ENCODE measurements around the gene GLI3. TPM values are rescaled to one million over a fixed set of nuclear protein-coding genes. Genes with fewer than 3 reads are reported as not detected.

The GLI3 gene
- total and polyA plus RNA-seq, 2 donors (not counting 1 experiment from before 2014, with no cell fraction given), result 6.4 to 6.5 TPM

DNA sequence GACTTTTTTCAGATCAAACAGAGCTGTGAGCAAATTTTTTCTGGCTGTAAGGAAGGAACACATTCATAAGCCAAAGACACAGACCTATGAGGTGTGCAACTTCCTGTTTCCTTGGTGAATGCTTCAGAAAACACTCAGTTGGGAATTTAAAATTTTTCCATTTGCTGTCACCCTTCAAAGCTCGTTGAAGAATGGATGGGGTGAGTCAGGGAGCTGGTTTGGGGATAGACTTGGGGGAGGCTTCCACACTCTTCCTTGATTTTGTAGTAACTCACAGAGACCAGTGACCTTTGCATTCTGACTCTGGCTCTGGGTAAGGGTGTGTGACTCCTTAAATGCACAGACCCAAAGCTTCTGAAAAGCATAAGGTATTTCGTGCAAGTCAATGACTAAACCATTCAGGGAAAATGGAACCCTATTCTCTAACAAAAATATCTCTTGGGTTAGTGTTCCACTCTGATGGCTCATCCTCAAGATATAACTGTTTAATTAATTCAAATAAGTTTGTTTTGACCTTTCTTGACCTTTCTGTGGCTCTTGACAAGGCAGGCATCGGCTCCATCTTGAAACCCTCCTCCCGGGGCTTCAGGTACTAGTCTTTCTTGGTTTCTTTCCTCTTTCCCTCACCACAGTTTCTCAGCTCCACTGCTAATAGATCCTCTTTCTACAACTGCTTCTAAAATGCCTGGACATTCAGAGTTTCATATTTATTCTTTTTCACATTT lies 306.3 kb downstream of the GLI3 start:
- no peak overlapping the region for H3K4me3 ChIP-seq (replicated peaks in 1 of 4; ENCODE audit: control extremely low read depth in 1 of 4, insufficient read depth in 1 of 4, low read depth in 3 of 4, low read length in 4 of 4)
- no peaks in the 10 kb centered on the region for H3K36me3 ChIP-seq (ENCODE audit: control insufficient read depth, insufficient read depth, low read length)
- no peaks in the 10 kb centered on the region for H3K79me2 ChIP-seq (ENCODE audit: control insufficient read depth, insufficient read depth, low read length)
- H4K20me1 ChIP-seq (ENCODE audit: control insufficient read depth, extremely low read depth, insufficient read depth, low read length), result no peaks in the 10 kb centered on the region
- peak overlapping the region; percentile 48 for H3K27ac ChIP-seq (ENCODE audit: insufficient read depth, low read length)
- H2AFZ ChIP-seq (ENCODE audit: low read length), result no peak overlapping the region
- no peak overlapping the region for H3K9ac ChIP-seq (ENCODE audit: insufficient read depth, low read length)
- DNase-seq (ENCODE audit: low read depth in 2 of 2), result peak in 1 of 2 donors; percentile 86
- H3K4me2 ChIP-seq (ENCODE audit: extremely low read depth, insufficient read depth, low read length), result no peak overlapping the region
- TF ChIP-seq, protein P1, sequence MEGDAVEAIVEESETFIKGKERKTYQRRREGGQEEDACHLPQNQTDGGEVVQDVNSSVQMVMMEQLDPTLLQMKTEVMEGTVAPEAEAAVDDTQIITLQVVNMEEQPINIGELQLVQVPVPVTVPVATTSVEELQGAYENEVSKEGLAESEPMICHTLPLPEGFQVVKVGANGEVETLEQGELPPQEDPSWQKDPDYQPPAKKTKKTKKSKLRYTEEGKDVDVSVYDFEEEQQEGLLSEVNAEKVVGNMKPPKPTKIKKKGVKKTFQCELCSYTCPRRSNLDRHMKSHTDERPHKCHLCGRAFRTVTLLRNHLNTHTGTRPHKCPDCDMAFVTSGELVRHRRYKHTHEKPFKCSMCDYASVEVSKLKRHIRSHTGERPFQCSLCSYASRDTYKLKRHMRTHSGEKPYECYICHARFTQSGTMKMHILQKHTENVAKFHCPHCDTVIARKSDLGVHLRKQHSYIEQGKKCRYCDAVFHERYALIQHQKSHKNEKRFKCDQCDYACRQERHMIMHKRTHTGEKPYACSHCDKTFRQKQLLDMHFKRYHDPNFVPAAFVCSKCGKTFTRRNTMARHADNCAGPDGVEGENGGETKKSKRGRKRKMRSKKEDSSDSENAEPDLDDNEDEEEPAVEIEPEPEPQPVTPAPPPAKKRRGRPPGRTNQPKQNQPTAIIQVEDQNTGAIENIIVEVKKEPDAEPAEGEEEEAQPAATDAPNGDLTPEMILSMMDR (conservative IDR thresholded peaks at IDR 0.05 in 1 of 2, IDR thresholded peaks at IDR 0.05 in 1 of 2; ENCODE audit: low read depth in 1 of 2, low read length in 2 of 2), result no peak
- no peak for TF ChIP-seq EZH2 (IDR thresholded peaks at IDR 0.05; ENCODE audit: low read length, missing control alignments)
- H3K9me3 ChIP-seq (ENCODE audit: control insufficient read depth, insufficient read depth, low read depth, low read length), result no peaks in the 10 kb centered on the region
- no peaks in the 10 kb centered on the region for H3K27me3 ChIP-seq (ENCODE audit: control insufficient read depth, insufficient read depth, low read length)
- H3K4me1 ChIP-seq (ENCODE audit: control insufficient read depth, extremely low read depth, insufficient read depth, low read length), result peaks cover 19% of the 10 kb centered on the region

DNA sequence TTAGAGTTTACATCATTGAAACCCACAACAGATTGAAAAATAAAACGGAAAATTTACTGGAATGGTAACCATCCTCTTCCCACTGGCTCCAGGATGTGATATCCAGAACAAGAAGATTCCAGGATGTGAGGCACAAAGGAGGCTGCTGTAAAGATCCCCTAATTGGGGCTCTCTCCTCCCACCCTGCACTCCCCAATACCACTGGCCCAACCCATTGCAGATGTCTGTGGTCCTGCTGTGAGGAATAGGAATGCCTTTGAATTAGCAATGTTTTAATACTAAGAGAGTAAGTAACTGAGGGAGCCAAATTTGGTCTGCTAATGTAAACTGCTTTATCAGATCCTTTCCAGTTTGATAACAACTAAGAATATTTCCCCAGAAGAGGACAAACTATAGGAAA lies 308.2 kb downstream of the GLI3 start:
- H3K9me3 ChIP-seq (ENCODE audit: control insufficient read depth, insufficient read depth, low read depth, low read length), result no peaks in the 10 kb centered on the region
- H3K4me2 ChIP-seq (ENCODE audit: extremely low read depth, insufficient read depth, low read length), result peak overlapping the region; percentile 17
- H3K27ac ChIP-seq (ENCODE audit: insufficient read depth, low read length), result no peak overlapping the region
- no peak overlapping the region for H3K9ac ChIP-seq (ENCODE audit: insufficient read depth, low read length)
- no peaks in the 10 kb centered on the region for H3K27me3 ChIP-seq (ENCODE audit: control insufficient read depth, insufficient read depth, low read length)
- H3K79me2 ChIP-seq (ENCODE audit: control insufficient read depth, insufficient read depth, low read length), result no peaks in the 10 kb centered on the region
- H2AFZ ChIP-seq (ENCODE audit: low read length), result peak overlapping the region; percentile 10
- no peaks in the 10 kb centered on the region for H4K20me1 ChIP-seq (ENCODE audit: control insufficient read depth, extremely low read depth, insufficient read depth, low read length)
- peaks cover 23% of the 10 kb centered on the region for H3K4me1 ChIP-seq (ENCODE audit: control insufficient read depth, extremely low read depth, insufficient read depth, low read length)
- TF ChIP-seq, protein P1 (conservative IDR thresholded peaks at IDR 0.05 in 1 of 2, IDR thresholded peaks at IDR 0.05 in 1 of 2; ENCODE audit: low read depth in 1 of 2, low read length in 2 of 2), result no peak
- no peak for TF ChIP-seq EZH2 (IDR thresholded peaks at IDR 0.05; ENCODE audit: low read length, missing control alignments)
- peak in 1 of 2 donors; percentile 78 for DNase-seq (ENCODE audit: low read depth in 2 of 2)
- no peaks in the 10 kb centered on the region for H3K36me3 ChIP-seq (ENCODE audit: control insufficient read depth, insufficient read depth, low read length)
- H3K4me3 ChIP-seq (replicated peaks in 1 of 4; ENCODE audit: control extremely low read depth in 1 of 4, insufficient read depth in 1 of 4, low read depth in 3 of 4, low read length in 4 of 4), result no peak overlapping the region

DNA sequence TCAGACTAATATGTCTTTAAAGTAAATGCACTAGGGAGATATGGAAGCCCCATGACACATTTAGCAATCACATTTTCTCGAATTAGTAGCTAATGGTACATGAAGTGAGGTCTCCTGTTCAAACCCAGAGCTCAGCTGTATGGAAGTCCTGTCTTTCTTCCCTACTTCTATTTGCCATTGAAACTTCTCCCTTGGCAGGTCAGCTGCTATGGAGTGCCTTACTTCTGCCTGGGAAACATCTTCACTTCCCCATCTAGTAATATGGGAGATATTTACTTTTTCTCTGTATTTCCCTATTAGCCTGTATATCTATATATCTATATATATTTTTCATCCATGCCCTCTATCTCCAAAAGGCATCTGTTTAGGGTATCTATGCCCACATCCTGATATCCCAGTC lies 308.8 kb downstream of the GLI3 start:
- no peak overlapping the region for H3K4me2 ChIP-seq (ENCODE audit: extremely low read depth, insufficient read depth, low read length)
- no peak overlapping the region for H3K4me3 ChIP-seq (replicated peaks in 1 of 4; ENCODE audit: control extremely low read depth in 1 of 4, insufficient read depth in 1 of 4, low read depth in 3 of 4, low read length in 4 of 4)
- H2AFZ ChIP-seq (ENCODE audit: low read length), result no peak overlapping the region
- no peak overlapping the region for H3K9ac ChIP-seq (ENCODE audit: insufficient read depth, low read length)
- no peaks in the 10 kb centered on the region for H3K79me2 ChIP-seq (ENCODE audit: control insufficient read depth, insufficient read depth, low read length)
- H3K9me3 ChIP-seq (ENCODE audit: control insufficient read depth, insufficient read depth, low read depth, low read length), result no peaks in the 10 kb centered on the region
- H3K4me1 ChIP-seq (ENCODE audit: control insufficient read depth, extremely low read depth, insufficient read depth, low read length), result peaks cover 23% of the 10 kb centered on the region
- no peaks in the 10 kb centered on the region for H3K36me3 ChIP-seq (ENCODE audit: control insufficient read depth, insufficient read depth, low read length)
- DNase-seq (ENCODE audit: low read depth in 2 of 2), result no peak
- H4K20me1 ChIP-seq (ENCODE audit: control insufficient read depth, extremely low read depth, insufficient read depth, low read length), result no peaks in the 10 kb centered on the region
- H3K27me3 ChIP-seq (ENCODE audit: control insufficient read depth, insufficient read depth, low read length), result no peaks in the 10 kb centered on the region
- no peak overlapping the region for H3K27ac ChIP-seq (ENCODE audit: insufficient read depth, low read length)
- TF ChIP-seq EZH2 (IDR thresholded peaks at IDR 0.05; ENCODE audit: low read length, missing control alignments), result no peak
- TF ChIP-seq, protein P1 (conservative IDR thresholded peaks at IDR 0.05 in 1 of 2, IDR thresholded peaks at IDR 0.05 in 1 of 2; ENCODE audit: low read depth in 1 of 2, low read length in 2 of 2), result no peak

Measured in fibroblast of lung (primary cell).